CD14-positive monocyte (primary cell): Measurements from ENCODE around the gene FGGY. TPM values are rescaled to one million over a fixed set of nuclear protein-coding genes. Genes with fewer than 3 reads are reported as not detected.

Source experiments
- DNase-seq, 3 donors: peaks; one replicate each; pipeline ENCODE4 v3.0.0-alpha.2; 2011 to 2022
- H2AFZ ChIP-seq: 2 replicates; pipeline ENCODE4 v1.6.0; 2012; ENCODE audit warnings: mild to moderate bottlenecking, low read depth, low read length, inconsistent platforms; ENCODE audit not compliant: insufficient read depth, poor library complexity, severe bottlenecking
- H3K27ac ChIP-seq, 2 donors: 1 replicate in 1 of 2; 2 replicates in 1 of 2; pipeline ENCODE4 v1.5.1; 2012 to 2013; ENCODE audit warnings: low read length in 2 of 2, control low read depth in 1 of 2, inconsistent platforms in 1 of 2, low read depth in 1 of 2, mild to moderate bottlenecking in 1 of 2
- H3K27me3 ChIP-seq, 2 donors: one replicate each; pipeline versions ENCODE4 v1.6.0 to v1.6.1; 2011 to 2013; ENCODE audit warnings: low read length in 2 of 2; ENCODE audit not compliant: control insufficient read depth in 2 of 2, insufficient read depth in 2 of 2
- H3K36me3 ChIP-seq, 2 donors: replicated peaks in 1 of 2; 1 replicate in 1 of 2; 2 replicates in 1 of 2; pipeline versions ENCODE4 v1.5.1 to v1.6.1; 2012 to 2013; ENCODE audit warnings: low read length in 2 of 2, control low read depth in 1 of 2, inconsistent platforms in 1 of 2, mild to moderate bottlenecking in 1 of 2; ENCODE audit not compliant: insufficient read depth in 2 of 2, control insufficient read depth in 1 of 2
- H3K4me1 ChIP-seq, 2 donors: 1 replicate in 1 of 2; 2 replicates in 1 of 2; pipeline versions ENCODE4 v1.5.1 to v1.6.1; 2012 to 2013; ENCODE audit warnings: low read length in 2 of 2, control low read depth in 1 of 2, inconsistent platforms in 1 of 2, mild to moderate bottlenecking in 1 of 2, moderate library complexity in 1 of 2; ENCODE audit not compliant: insufficient read depth in 2 of 2, control insufficient read depth in 1 of 2
- H3K4me2 ChIP-seq: replicated peaks from 2 replicates; pipeline ENCODE3; 2012; ENCODE audit warnings: low read length, moderate library complexity, mild to moderate bottlenecking; ENCODE audit not compliant: poor library complexity, severe bottlenecking; ENCODE audit errors: extremely low read depth
- H3K4me3 ChIP-seq, 3 experiments: fragments of 200-600 bp in 1 of 3; sonication (generic) in 1 of 3; replicated peaks in 1 of 3; 1 replicate in 2 of 3; 2 replicates in 1 of 3; pipeline ENCODE4 v1.5.1; 2011 to 2013; ENCODE audit warnings: low read length in 3 of 3, mild to moderate bottlenecking in 3 of 3, control low read depth in 2 of 3, low read depth in 2 of 3, inconsistent platforms in 1 of 3, moderate library complexity in 1 of 3
- H3K79me2 ChIP-seq: 2 replicates; pipeline ENCODE4 v1.6.0; 2012; ENCODE audit warnings: mild to moderate bottlenecking, control low read depth, inconsistent platforms, low read length, moderate library complexity; ENCODE audit not compliant: insufficient read depth
- H3K9ac ChIP-seq: 2 replicates; pipeline ENCODE4 v1.6.0; 2017; ENCODE audit warnings: low read length, mild to moderate bottlenecking; ENCODE audit not compliant: insufficient read depth, poor library complexity, severe bottlenecking
- H3K9me3 ChIP-seq, 2 donors: replicated peaks in 1 of 2; 1 replicate in 1 of 2; 2 replicates in 1 of 2; pipeline versions ENCODE4 v1.5.1 to v1.6.1; 2012 to 2013; ENCODE audit warnings: low read length in 2 of 2, control low read depth in 1 of 2; ENCODE audit not compliant: control insufficient read depth in 1 of 2, insufficient read depth in 1 of 2
- H4K20me1 ChIP-seq: 2 replicates; pipeline ENCODE4 v1.6.0; 2012; ENCODE audit warnings: mild to moderate bottlenecking, low read length, control low read depth, moderate library complexity; ENCODE audit not compliant: insufficient read depth
- H3K27ac Mint-ChIP-seq, 7 donors: one replicate each; pipeline ENCODE4 v1.8.0; 2020; ENCODE audit warnings: mild to moderate bottlenecking in 7 of 7, mixed read lengths in 7 of 7, moderate library complexity in 6 of 7, inconsistent platforms in 2 of 7
- H3K27me3 Mint-ChIP-seq, 3 donors: one replicate each; pipeline ENCODE4 v1.8.0; 2021 to 2022; ENCODE audit warnings: low read depth in 3 of 3, mild to moderate bottlenecking in 3 of 3, mixed read lengths in 3 of 3, moderate library complexity in 3 of 3, inconsistent platforms in 1 of 3
- H3K36me3 Mint-ChIP-seq, 2 donors: one replicate each; pipeline ENCODE4 v1.8.0; 2020; ENCODE audit warnings: mixed read lengths in 2 of 2, inconsistent platforms in 1 of 2, mild to moderate bottlenecking in 1 of 2
- H3K4me1 Mint-ChIP-seq: one replicate; pipeline ENCODE4 v1.8.0; 2020; ENCODE audit warnings: mild to moderate bottlenecking, mixed read lengths
- H3K4me3 Mint-ChIP-seq, 2 donors: one replicate each; pipeline ENCODE4 v1.8.0; 2020; ENCODE audit warnings: mild to moderate bottlenecking in 2 of 2, mixed read lengths in 2 of 2, moderate library complexity in 1 of 2
- H3K9me3 Mint-ChIP-seq, 7 donors: one replicate each; pipeline ENCODE4 v1.8.0; 2020 to 2022; ENCODE audit warnings: mixed read lengths in 7 of 7, mild to moderate bottlenecking in 6 of 7, moderate library complexity in 6 of 7, inconsistent platforms in 2 of 7
- CTCF ChIP-seq: fragments of 200-600 bp; IDR thresholded peaks from one replicate; pipeline ENCODE4 v1.8.0; 2022; ENCODE audit warnings: antibody characterized with exemption, mild to moderate bottlenecking
- WGBS: methylation state at CpG from one replicate; pipeline ENCODE4 v1.1.5; 2013; ENCODE audit warnings: missing lambda C conversion rate; ENCODE audit not compliant: insufficient coverage; 5-methylcytosine and 5-hydroxymethylcytosine counted together
- intact Hi-C, 2 donors: fragments of 100-400 bp; cut with micrococcal nuclease; formaldehyde crosslinking; loops; one replicate each; pipeline versions ENCODE4 v1.15.0 to v1.15.1; 2023
- polyA plus RNA-seq, 3 donors: library from polyadenylated mRNA; depleted of rRNA in 1 of 3; unstranded in 2 of 3; stranded (reverse) in 1 of 3; fragments of 300-500 nt in 2 of 3; fragments of >200 nt in 1 of 3; fragmentation: Illumina TruSeq in 2 of 3; gene quantifications; 1 replicate in 2 of 3; 2 replicates in 1 of 3; pipeline ENCODE4 v1.2.3, GENCODE V29; 2012 to 2021

FGGY gene
- polyA plus RNA-seq, 3 donors: 2.3 to 4.3 (median 2.9) TPM

GRCh38 chr1:59568158-59568935 is 271.5 kb downstream of the FGGY start:
- no peak overlapping the region for H2AFZ ChIP-seq
- intact Hi-C loops: no loop called here
- peaks cover 0 to 5% of the 10 kb centered on the region in 2 donors for H3K36me3 Mint-ChIP-seq
- no peaks in the 10 kb centered on the region for H3K9me3 Mint-ChIP-seq
- H4K20me1 ChIP-seq: no peaks in the 10 kb centered on the region
- no peak for DNase-seq
- no peaks in the 10 kb centered on the region for H3K36me3 ChIP-seq
- H3K9me3 ChIP-seq: no peaks in the 10 kb centered on the region
- no peaks in the 10 kb centered on the region for H3K27me3 ChIP-seq
- H3K4me1 Mint-ChIP-seq: peaks cover 47% of the 10 kb centered on the region
- no peak overlapping the region for H3K9ac ChIP-seq
- H3K27ac ChIP-seq: no peak overlapping the region
- no peak overlapping the region for H3K27ac Mint-ChIP-seq
- H3K4me3 Mint-ChIP-seq: no peak overlapping the region
- peaks cover 31 to 35% of the 10 kb centered on the region in 2 donors for H3K4me1 ChIP-seq
- WGBS: 95% methylated on average over 3 of the region's 6 CpGs
- H3K4me3 ChIP-seq: no peak overlapping the region
- no peaks in the 10 kb centered on the region for H3K79me2 ChIP-seq
- peaks cover 2 to 8% (median 6%) of the 10 kb centered on the region in 3 donors for H3K27me3 Mint-ChIP-seq
- TF ChIP-seq CTCF: no peak
- H3K4me2 ChIP-seq: no peak overlapping the region

- no peak overlapping the region for H2AFZ ChIP-seq
- no peaks in the 10 kb centered on the region for H3K27me3 ChIP-seq
- H3K4me1 ChIP-seq: peaks cover 31 to 35% of the 10 kb centered on the region in 2 donors
- H3K4me2 ChIP-seq: no peak overlapping the region
- intact Hi-C loops: no loop called here
- Mint-ChIP-seq H3K36me3 (peaks cover 4 to 9% of the 10 kb centered on the region in 2 donors), H3K27me3 (peaks cover 2 to 6% (median 6%) of the 10 kb centered on the region in 3 donors), H3K4me3 (peak overlapping the region in 1 of 2 donors; percentile 5), H3K4me1 (peaks cover 47% of the 10 kb centered on the region), H3K9me3 (peaks cover 0 to 4% (median 3%) of the 10 kb centered on the region in 7 donors), H3K27ac (no peak overlapping the region)
- no peak overlapping the region for H3K4me3 ChIP-seq
- no peaks in the 10 kb centered on the region for H3K79me2 ChIP-seq
- H3K36me3 ChIP-seq: no peaks in the 10 kb centered on the region
- WGBS: no CpG with 5 or more reads among the region's 2 CpGs
- no peak for TF ChIP-seq CTCF
- no peak overlapping the region for H3K27ac ChIP-seq
- peaks cover 4 to 5% of the 10 kb centered on the region in 2 donors for H3K9me3 ChIP-seq
- DNase-seq: peak in 2 of 3 donors; percentile 29 to 63
- no peak overlapping the region for H3K9ac ChIP-seq
- H4K20me1 ChIP-seq: no peaks in the 10 kb centered on the region
These were observed 272.3 kb downstream of the FGGY start for GRCh38 chr1:59569198-59569597.
